CD4-positive, alpha-beta T cell treated with Interleukin-4 for 4 hours (primary cell): ENCODE data around the gene GINS1.

Experiments
- DNase-seq: peaks from one replicate; pipeline ENCODE4 v3.0.0-alpha.2; 2020

Gene GINS1

DNA sequence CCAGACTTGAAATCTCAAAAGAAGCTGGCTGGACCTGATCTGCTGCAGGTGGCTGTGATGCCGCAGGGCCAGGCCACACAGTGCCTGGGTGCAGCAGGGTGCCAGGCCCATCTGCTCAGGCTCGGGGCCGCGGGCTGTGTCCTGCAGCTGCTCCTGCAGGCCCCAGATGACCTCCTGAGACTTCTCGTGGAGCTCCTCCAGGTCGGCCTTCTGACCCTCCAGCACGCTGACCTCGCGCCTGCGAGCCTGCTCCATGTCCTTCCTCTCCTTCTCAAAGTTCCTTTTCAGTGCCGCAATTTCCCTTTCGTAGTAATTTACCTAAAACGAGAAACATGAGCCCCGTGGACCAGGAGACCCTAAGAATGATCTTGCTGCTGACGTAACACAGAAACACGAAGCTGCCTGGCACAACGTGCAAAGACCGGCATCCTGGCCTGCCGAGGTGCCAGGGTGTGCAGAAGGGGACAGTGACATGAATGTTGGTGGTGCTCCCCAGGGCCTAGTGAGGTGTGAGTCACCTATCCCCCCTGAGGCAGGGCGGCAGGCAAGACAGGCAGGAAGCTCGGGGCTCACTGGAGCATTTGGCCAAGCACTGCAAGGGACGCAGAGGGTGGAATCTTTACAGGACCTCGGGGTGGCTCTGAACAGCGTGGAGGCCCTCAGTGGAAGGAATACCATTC, 71.6 kb downstream of the GINS1 start:
- no peak for DNase-seq

DNA sequence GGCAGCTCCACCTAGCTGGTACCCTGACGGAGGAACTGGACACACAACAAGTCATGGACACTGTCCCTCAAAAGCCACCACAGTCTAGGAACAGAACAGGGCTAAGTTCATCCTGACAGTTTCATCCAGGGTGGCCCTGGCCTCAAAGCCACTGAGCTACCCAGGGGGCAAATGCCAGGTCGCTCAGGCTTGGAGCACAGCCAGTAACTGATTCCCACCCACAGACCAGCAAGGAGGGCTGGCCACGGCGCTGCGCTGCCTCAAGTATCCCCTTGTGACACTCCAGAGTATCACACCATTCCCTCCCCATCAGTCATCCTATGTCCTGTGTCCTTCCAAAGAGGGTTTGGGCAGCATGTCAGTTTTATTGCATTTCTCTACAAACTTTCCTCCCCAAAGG, 72.2 kb downstream of the GINS1 start:
- DNase-seq, result no peak

DNA sequence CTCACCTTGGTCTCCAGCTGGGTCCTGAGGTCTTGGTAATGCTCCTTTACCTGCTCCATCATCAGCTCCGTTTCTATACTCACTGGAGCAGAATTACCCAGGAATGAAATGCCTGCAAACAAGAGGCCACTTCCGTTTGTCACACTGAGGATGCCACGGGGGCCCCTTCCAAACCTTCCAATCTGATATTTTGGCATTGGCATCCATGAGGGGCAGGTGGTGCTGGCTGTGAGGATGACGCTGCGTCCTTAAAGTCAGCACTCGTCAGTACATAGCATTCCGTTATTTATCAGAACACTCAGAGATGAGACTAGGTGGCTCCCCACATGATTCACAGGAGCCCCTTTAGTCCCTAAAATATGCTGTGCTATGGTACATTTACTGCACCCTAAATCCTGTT, 72.7 kb downstream of the GINS1 start:
- DNase-seq, result no peak

DNA sequence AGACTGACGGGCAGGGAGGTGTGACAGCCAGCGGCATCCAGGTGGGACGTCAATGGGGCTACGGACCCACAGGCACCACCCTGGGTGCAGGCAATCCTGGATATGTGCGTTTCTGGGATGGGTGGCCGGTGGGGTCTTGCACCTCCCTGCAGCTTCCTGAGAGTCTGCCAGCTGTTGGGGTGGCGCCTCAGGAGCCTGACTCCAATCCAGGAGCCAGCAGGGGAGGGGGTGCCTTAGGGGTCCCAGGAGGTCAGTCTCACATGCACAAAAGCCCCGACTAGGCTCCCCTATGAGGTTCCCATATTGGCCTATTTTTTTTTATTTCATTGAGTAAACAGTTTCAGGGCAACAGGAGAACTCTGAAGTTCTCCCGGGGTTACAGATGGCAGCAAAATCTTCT, 73.3 kb downstream of the GINS1 start:
- no peak for DNase-seq

DNA sequence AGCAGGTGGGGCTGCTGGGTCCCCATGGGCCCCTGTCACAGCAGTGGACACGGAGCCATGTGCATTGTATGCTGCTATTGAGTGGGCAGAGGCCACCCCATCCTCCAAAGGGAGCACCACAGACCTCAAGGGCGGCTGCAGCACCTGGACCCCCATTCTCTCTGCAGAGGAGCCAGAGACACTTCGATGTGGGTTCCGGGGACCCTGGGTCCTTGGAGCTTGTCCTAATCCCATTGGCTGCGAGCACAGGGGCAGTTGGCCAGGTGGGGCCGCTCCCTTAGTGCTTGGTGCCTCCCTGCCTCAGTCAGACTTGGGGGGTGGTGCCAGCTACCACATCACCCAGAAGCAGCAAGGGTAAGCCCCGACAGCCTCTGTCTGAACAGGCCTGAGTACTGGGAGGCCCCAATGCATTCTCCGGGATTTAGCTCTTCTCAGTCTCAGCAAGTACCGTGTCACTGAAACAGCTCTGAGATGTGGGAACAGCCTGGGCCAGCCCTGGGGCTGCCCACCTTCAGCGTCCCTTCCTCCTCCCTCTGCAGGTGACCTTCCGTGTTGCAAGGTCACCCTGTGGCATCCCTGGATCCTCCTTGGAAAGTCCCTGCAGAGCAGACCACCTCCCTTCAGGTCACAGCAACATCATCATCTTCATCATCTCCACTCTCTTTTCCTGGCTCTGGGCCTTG, 73.9 kb downstream of the GINS1 start:
- no peak for DNase-seq

DNA sequence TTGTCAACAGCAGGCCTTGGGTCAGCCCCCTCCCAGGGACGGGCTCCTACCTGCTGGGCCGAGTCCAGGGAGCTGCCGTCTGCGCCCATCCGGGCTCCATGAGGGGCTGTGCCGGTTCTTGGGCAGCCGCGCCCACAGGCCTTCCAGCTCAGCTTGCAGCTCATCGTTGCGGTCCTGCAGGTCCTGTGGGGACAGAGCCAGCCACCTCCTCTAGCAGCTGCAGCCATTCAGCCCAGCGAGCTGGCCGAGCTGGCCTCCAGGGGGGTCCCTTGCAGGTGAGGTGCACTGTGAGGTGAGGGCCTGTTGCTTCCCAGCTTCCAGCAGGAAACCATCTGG, 74.4 kb downstream of the GINS1 start:
- no peak for DNase-seq

DNA sequence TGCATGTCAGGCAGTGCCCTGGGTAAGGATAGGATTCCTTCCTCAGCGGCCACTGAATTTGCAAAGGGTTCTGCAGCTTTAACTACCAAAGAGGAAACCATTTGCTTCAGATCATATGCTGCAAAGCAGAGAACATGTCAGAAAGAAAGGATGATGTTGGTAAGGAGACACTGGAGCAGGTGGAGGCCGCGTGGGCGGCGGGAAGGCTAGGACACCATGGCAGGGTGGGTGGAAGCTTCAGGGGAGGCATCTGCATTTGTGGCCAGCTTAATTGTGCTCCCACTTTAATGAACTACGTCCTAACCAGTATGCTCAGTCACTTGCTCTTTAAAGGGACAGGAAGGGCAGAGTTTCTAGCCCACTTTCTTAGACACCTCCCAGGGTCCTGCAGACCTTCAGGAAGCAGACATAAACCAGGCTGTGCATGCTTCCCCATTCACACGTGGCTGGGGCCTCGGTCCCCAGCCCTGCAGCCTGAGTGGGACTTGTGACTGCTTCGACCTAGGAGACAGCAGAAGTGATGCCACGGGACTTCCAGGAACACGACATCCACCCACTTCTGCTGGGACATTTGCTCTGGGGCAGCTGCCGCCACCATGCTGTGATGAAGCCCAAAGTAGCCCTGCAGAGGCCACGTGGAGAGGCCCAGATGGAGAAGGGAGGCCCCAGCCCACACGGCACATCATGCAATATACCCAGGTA, 76.1 kb downstream of the GINS1 start:
- DNase-seq, result no peak

DNA sequence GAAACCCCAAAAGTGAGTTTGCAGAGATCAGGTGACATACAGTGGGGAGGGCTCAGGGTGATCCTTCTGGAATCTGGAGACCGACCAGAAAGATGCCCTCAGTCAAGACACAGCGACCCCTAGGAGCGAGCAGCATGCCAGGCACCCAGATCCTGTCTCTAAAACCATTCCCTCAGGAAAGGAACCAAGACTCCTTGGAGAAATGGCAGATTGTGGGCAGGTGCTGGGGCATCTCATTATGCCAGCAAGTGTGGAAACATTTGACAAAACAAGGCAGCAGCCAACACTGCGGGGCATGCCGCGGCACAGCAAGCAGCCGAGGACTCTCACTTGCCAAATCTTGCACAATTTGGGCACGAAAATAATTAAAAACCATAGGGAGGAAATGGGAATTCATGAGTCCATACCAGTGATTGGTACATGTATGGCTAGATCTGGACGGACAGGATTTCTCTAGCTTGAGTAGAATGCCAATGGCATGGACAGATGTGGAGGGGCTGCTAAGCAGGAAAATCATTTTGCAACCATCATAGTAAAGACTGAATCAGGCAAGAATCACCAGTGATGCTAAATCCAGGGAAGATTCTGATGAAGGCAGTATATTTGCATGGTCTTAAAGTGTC, 76.9 kb downstream of the GINS1 start:
- no peak for DNase-seq

DNA sequence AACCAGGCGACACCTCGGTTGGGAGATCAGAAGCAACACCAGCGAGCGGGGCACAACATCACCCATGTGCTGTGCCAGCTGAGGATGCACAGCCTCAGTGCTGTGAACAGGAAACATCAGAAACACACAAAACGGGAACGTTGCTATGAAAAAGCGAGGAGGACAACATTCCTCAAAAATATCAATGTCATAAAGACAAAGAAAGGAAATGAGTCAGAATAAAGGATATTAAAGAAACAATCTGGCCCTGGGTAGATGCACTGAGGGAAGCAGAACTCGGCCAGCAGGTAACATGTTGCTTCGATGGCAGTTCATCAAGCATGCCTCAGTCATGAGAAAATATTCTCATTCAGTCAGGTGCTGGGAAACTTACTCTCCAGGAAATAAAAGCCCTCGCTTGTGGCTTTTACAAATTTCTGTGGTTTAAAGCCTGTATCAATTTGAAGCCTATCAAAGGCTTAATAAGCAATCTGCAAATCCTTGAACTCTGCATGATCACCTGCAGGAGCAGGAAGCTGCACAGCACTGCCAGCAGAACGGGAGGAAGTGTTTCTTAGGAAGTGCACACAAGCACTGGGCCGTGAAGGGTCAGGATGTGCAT, 77.5 kb downstream of the GINS1 start:
- peak; percentile 11 for DNase-seq

DNA sequence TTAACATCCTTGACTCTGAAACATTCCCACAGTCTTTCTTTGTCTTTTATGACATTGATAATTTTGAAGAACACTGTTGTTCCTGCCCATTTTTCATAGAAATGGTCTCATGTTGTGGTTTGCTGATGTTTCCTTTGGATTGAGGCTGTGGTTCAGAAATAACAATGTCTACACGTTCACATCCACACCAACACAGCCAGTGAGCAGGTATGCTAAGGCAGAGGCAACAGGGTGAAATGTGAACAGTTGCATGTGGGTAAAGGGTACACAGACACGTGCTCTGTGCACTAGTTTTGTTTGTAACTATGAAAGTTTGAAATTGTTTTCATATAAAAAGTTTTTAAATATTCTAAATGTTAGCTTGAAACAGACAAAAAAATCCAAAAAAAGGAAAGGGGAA, 78.4 kb downstream of the GINS1 start:
- DNase-seq, result no peak

DNA sequence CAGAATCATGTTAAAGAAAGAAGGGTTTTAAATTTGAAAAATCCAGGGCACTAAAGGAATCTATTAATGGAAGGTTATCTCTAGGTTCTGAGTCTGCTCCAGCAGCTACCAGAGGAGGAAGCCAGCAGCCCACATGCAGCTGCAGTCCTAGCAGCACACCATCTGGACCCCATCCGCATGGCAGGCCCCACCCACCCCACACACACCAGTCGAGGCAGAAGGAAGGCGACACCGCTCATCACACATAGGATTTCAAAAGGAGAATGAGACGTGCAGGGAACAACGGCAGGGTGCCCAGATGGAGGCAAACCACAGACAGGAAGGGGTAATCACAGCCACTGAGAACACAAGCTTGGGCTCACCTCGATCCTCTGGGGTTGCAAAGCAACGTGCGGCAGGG, 78.9 kb downstream of the GINS1 start:
- no peak for DNase-seq

DNA sequence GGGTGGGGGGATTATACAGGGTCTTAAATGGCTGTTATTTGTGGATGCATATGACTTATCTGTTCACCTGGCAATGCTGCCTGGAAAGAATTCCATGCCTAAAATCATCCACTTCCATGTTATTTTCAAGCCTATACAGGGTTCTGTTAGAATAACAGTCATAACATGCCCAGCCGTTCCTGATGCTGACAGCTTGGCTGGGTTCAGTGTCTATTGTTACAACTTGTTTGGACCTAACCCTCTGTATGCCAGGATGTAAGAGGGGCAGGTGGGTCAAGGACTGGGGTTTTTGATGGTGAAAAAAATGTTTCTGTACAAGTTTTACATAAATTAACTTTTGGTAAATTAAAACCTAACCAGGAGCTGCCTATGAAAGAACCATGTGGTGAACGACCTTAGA, 79.8 kb downstream of the GINS1 start:
- DNase-seq, result no peak

DNA sequence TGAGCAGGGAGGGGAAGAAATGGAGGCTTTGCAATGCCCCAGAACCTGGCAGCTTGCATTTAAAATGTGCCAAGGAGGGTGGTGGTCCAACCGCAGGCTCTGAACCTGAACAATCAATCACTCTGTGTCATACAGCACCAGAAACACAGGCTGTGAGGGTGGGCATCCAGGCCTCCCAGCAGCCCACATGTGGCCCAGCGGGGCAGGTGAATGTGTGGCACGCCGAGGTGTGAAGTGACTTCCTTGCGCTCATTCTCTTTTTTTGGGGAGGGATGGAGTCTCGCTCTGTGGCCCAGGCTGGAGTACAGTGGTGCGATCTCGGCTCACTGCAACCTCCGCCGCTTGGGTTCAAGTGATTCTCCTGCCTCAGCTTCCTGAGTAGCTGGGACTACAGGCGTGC, 80.5 kb downstream of the GINS1 start:
- DNase-seq, result no peak

DNA sequence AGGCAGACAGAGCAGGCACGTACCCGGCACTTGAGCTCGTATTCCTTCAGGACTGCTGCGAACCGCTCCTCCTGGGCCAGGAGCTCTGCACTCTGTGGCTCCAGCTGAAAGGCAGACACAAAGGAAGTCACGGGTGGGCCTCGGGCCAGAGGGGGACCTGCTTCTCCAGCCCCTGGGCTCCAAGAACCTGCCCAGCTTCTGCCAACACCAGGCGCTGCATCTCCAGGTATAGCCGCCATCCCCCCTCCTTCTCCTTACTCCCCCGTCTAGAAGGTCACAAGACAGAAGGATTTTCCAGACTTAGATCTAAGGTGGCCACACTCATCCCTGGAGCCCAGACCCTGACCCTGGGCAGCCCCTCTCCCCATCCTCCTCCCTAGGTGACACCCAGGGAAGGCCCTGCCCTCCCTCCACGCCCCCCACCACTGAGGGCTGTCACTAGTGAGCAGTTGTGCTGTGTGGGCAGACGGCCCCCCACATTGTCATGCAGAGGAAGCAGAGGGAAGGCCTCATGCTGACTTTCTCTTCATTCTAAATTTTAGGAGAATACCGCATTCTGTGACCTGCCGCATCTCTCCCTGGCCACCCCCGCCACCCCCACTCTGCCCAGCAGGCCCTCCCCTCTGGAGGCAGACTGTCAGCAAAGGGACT, 81.9 kb downstream of the GINS1 start:
- DNase-seq, result no peak

DNA sequence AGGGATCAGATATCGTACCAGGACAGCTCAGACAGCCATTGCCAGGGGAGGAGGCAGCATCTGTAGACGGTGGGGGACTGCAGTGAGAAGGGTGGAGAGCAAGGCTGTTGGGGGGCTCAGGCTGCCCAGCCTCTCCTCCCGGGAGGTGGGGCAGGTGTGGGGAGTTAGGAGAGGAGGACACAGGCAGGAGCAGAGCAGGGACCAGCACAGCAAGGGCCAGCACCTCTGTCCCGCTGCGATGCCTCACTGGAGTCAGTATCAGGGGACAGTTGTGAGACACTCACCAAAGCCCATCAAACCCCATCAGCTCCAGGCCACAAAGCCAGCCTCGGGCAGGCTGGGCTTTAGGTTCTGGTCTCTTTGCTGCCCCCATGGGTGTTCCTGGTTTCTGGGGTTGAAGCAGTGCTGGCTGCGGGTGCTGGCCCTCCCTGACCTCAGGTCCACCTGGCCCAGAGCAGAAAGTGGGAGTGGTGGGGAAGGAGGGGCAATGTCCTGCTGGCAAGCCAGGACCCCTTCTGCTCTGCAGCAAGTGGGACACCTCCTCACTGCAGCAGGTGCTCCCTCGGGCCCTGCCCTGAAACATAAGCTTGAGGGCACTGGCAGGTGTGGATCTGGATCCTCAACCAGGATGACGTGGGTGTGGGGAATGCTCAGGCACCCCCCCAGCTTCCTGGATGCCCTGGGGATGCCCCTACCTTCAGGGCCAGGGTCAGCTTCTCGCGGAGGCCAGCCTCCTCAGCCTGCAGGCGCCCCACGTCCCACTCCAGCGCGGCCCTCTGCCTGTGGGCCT, 83.4 kb downstream of the GINS1 start:
- no peak for DNase-seq

DNA sequence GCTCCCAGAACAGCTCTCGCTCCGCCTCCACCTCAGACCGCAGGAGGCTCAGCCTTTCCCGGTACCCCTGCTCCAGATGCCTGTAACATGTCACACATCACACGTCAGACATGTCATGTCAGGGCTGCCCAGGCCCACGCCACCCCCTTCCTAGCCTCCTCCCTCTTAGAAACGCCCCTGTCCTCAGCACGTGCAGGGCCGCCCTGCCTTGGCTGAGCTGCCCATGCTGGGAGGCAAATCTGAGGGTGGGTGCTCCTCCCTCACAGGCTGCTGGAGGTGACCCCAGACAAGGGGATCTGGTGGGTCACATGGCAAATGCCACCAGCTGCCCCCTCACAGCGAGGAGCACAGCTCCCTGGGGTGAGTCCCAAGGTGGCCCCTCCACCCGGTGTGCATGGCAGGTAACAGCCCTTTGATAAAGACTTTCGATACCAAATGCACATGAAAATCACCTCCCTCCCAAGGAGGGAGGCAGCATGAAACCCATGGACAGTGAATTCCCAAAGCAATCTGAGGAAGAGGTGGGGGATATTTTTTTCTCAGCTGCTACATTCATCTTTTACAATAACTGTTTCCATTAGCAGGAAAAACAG, 84.1 kb downstream of the GINS1 start:
- no peak for DNase-seq

DNA sequence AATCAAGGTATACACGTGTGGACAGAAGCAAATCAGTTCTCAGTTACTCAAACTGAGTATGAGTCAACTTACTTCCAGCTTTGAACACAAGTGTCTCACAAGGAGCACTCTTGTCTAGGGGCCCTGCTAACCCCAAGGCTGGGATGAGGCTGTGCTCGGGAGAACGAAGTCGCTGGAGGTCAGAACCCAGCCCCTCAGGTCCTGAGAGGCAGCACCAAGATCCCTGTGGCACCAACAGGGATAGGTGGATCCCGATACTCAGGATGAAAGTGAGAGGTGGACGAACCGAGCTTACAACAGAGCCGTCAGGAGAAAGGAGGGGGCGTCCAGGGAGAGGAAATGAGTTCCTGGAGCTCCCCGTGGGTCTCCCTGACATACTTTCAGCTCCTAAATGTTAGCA, 85.7 kb downstream of the GINS1 start:
- no peak for DNase-seq

DNA sequence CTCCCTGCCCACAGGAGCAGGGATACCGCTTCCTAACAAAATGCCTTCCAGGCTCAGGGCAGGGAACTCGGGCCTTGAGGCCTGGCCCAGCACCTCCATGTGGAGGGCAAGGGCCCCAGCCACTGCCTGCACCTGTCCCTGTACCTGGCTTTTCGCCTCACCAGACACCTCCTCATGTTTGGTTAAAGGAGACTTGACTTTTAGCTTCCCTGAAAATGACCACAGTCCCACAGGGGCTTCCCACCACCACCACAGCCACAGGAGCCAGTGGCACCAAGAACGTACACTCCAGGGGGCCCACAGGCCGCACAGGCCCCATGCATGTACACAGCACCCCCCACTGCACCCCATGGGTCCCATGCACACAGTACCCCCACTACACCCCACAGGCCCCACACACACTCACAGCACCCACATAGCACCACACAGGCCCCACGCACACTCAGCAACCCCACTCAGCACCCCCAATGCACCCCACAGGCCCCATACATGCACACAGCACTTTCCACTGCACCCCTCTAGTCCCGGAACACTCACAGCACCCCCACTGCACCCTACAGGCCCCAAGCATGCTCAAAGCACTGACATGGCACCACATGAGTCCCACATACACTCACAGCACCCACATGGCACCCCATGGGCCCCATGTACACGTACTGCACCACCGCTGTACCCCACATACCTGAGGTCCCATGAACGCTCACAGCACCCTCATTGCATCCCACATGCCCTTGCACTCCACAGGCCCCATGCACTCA, 86.5 kb downstream of the GINS1 start:
- no peak for DNase-seq

DNA sequence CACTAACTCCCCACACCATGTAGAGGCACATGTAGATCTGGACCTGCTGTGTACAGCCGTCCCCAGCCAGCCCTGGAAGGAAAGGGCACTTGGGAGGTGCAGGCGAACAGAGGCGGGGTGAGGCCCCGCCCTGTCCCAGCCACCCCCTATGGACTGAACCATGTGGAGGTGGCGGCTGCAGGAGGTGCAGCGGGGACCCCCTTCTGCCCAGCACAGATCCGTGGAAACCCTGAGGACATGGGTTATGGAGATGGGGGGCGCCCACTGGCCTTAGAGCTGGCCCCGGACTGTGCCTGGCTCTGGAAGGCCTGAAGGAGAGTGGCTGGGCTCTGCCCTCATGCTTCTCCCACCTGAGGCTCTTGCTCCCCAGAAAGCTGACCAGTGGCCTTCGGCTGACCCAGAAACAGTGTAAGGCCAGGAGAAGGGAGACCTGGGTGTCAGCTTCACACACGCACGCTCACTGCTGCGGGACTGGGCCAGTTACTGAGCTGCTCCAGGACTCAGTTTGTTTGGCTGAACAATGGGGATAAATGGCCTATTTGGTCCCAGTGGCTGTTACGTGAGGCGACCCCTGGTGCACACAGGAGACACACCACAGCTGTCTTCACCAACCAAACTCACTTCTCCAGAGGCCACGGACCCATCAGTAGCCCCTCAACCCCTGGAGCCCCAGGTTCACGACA, 87.2 kb downstream of the GINS1 start:
- no peak for DNase-seq

DNA sequence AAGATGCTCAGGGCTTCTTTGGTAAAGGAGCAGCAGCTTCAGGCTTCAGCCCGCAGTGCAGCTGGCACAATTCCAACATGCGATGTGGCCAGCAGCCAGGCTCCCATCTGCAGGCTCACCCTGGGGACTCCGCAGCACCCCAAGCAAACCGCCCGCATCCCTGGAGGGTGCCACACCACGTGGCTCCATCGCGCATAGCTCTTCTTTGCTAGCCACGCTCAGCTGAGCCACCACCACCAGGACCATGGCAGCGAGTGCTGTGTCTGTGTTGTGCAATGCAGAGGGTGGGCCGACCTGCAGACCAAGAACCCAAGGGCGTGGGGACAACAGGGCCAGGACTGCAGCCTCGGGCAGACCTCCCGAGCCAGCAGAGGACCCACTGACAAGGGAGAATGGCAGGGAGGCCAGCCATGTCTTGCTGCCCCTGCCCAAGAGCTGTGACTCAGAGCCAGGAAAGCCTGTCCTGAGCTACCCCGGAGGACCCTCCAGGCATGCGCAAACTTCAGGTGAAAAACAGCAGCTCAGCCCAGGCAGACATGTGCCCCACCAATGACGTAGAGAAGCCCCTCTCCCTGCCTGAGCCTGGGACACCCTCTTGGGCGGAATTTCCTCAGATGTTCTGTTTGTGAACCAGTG, 87.8 kb downstream of the GINS1 start:
- no peak for DNase-seq
